Erythroblast (primary cell): ENCODE results near the gene CPE.

Experiments used
- GATA1 ChIP-seq: IDR thresholded peaks from 2 replicates; pipeline ENCODE4 v1.6.1; 2011; ENCODE audit warnings: low read depth, mild to moderate bottlenecking, control low read depth, low read length, moderate library complexity
- POLR2A ChIP-seq: IDR thresholded peaks from 2 replicates; pipeline ENCODE4 v1.6.1; 2011; ENCODE audit warnings: mild to moderate bottlenecking, low read length

DNA sequence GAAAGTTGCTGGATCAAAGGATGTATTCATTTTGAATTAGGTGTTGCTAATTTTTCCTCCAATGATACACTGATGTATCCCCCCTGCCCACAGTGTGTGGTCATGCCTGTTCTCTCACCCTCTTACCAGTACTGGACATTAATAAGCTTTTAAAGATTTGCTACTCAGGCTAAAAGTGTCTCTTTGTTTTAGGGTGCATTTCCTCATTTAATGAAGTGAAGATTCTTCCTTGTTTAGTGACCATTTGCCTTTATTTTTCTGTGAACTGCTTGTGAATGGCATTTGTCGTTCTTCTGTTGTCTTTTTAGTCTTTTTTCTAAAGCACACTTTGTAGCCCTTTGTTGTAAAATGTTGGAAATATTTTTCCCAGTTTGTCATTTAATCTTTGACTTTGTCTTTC lies 46.3 kb upstream of the CPE start:
- TF ChIP-seq POLR2A (no peak), GATA1 (no peak)
